Measurements from ENCODE around the gene APLP2. TPM values are rescaled to one million over a fixed set of nuclear protein-coding genes. Genes with fewer than 3 reads are reported as not detected.
"Not testable (repeated sequence)": the region's sequence is repeated elsewhere in the genome, so short reads cannot be mapped to it uniquely, and the experiment has no call there.

APLP2 gene
- total and polyA plus RNA-seq, 8 donors: 41.1 to 563 (median 147) TPM

DNA sequence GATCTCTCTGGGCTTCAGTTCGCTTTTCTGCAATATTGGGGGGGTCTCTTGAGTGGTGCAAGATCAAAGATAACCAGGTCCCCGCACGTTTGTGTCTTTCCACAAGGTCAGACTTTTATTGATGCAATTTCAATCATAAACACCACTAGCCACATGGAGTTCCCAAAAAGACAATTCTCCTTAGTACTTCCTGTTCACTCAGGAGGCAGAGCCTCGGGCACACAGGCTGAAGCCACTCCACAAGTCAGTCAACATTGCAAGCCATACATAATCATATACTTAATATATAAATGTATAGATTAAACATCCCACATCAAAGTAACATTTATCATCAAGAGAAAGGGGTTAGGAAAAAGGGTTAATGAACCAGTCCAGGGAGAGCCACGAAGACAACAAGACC lies 101.8 kb downstream of the APLP2 start:
- Histone ChIP-seq H3K4me3 (no peak overlapping the region), H3K27ac (no peak overlapping the region), H3K9me3 (peaks cover 0 to 12% (median 0%) of the 10 kb centered on the region in 4 donors), H3K4me1 (peaks cover 0 to 31% (median 5%) of the 10 kb centered on the region in 4 donors), H3K36me3 (no peaks in the 10 kb centered on the region), H3K27me3 (no peaks in the 10 kb centered on the region)
- intact Hi-C loops (cut with DNase I; ENCODE audit: low total_unique reads): no loop called here
- TF ChIP-seq, protein P1, sequence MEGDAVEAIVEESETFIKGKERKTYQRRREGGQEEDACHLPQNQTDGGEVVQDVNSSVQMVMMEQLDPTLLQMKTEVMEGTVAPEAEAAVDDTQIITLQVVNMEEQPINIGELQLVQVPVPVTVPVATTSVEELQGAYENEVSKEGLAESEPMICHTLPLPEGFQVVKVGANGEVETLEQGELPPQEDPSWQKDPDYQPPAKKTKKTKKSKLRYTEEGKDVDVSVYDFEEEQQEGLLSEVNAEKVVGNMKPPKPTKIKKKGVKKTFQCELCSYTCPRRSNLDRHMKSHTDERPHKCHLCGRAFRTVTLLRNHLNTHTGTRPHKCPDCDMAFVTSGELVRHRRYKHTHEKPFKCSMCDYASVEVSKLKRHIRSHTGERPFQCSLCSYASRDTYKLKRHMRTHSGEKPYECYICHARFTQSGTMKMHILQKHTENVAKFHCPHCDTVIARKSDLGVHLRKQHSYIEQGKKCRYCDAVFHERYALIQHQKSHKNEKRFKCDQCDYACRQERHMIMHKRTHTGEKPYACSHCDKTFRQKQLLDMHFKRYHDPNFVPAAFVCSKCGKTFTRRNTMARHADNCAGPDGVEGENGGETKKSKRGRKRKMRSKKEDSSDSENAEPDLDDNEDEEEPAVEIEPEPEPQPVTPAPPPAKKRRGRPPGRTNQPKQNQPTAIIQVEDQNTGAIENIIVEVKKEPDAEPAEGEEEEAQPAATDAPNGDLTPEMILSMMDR (IDR thresholded peaks at IDR 0.05): no peak
- TF ChIP-seq POLR2A (IDR thresholded peaks at IDR 0.05) (no peak), EP300 (IDR thresholded peaks at IDR 0.05) (no peak), POLR2AphosphoS5 (IDR thresholded peaks at IDR 0.05) (no peak)
- no peak for DNase-seq
- WGBS, 5 donors: 32 to 42% (median 38%) methylated on average over 5 of the region's 5 CpGs

DNA sequence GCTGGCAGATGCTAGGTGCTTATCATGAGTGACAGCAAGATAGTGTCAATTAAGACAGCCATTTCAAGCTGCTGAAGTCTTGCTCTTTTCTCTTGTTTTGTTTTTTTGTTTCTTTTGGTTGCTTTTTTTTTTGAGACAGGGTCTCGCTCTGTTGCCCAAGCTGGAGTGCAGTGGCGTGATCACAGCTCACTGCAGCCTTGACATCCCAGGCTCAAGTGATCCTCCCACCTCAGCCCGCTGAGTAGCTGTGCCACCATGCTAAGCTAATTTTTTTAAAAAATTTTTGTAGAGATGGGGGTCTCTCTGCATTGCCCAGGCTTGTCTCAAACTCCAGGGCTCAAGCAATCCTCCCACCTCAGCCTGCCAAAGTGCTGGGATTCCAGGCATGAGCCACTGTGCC lies 102.3 kb downstream of the APLP2 start:
- H3K27me3 ChIP-seq; H3K4me3 ChIP-seq; DNase-seq; intact Hi-C loops (cut with DNase I; ENCODE audit: low total_unique reads); H3K36me3 ChIP-seq; H3K27ac ChIP-seq: not testable (repeated sequence)
- peaks cover 0 to 12% (median 0%) of the 10 kb centered on the region in 4 donors for H3K9me3 ChIP-seq
- WGBS, 5 donors: 75 to 94% (median 83%) methylated on average over 3 of the region's 3 CpGs
- peaks cover 0 to 30% (median 5%) of the 10 kb centered on the region in 4 donors for H3K4me1 ChIP-seq

DNA sequence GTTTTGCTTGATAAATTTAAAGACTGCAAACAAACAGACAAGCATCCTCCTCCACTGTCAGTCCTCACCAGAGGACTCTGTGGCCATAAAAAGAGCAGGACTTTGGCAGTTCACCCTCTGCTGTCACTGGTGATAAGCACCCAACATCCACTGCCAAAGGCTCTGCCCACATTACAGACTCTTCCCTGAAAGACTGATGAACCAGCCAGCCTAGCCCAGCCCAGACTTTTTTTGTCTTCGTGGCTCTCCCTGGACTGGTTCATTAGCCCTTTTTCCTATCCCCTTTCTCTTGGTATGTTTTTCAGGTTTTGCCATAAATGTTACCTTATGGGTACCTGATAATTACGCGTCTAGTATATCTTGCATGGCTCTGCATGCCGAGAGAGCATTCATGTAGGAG lies 104.9 kb downstream of the APLP2 start:
- TF ChIP-seq EP300 (IDR thresholded peaks at IDR 0.05) (no peak), POLR2AphosphoS5 (IDR thresholded peaks at IDR 0.05) (no peak), POLR2A (IDR thresholded peaks at IDR 0.05) (no peak)
- TF ChIP-seq, protein P1 (IDR thresholded peaks at IDR 0.05): no peak
- WGBS, 5 donors: 90 to 98% (median 95%) methylated on average over 4 of the region's 4 CpGs
- Histone ChIP-seq H3K4me1 (peaks cover 11 to 40% (median 23%) of the 10 kb centered on the region in 4 donors), H3K27me3 (no peaks in the 10 kb centered on the region), H3K4me3 (no peak overlapping the region), H3K27ac (no peak overlapping the region), H3K36me3 (no peaks in the 10 kb centered on the region), H3K9me3 (peaks cover 0 to 12% (median 0%) of the 10 kb centered on the region in 4 donors)
- no peak for DNase-seq
- intact Hi-C loops (cut with DNase I; ENCODE audit: low total_unique reads): no loop called here

DNA sequence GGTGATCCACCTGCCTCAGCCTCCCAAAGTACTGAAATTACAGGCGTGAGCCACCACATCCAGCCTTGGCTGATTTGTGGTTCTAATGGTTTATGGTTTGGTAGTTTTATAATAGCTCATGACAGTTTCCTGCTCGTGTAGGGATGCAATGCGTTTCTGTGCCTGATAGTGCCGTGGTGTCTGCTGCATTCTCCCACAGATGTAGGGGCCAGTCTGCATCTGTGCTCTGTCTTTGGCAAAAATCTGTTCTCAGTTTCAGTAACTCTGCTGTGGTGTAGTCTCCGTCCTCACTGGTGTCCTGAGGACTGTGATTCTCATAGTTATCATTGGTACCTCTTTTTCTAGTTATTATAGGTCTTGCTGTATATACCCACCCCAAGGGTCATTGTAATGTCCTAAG lies 106.2 kb downstream of the APLP2 start:
- Histone ChIP-seq H3K9me3 (peaks cover 0 to 12% (median 0%) of the 10 kb centered on the region in 4 donors), H3K27ac (no peak overlapping the region), H3K36me3 (no peaks in the 10 kb centered on the region), H3K4me1 (peaks cover 24 to 42% (median 32%) of the 10 kb centered on the region in 4 donors), H3K27me3 (no peaks in the 10 kb centered on the region), H3K4me3 (no peak overlapping the region)
- WGBS, 5 donors: 72 to 89% (median 85%) methylated on average over 5 of the region's 5 CpGs
- intact Hi-C loops (cut with DNase I; ENCODE audit: low total_unique reads): no loop called here
- no peak for DNase-seq
- no peak for TF ChIP-seq EP300 (IDR thresholded peaks at IDR 0.05)
- no peak for TF ChIP-seq POLR2AphosphoS5 (IDR thresholded peaks at IDR 0.05)
- TF ChIP-seq, protein P1 (IDR thresholded peaks at IDR 0.05): no peak
- no peak for TF ChIP-seq POLR2A (IDR thresholded peaks at IDR 0.05)

DNA sequence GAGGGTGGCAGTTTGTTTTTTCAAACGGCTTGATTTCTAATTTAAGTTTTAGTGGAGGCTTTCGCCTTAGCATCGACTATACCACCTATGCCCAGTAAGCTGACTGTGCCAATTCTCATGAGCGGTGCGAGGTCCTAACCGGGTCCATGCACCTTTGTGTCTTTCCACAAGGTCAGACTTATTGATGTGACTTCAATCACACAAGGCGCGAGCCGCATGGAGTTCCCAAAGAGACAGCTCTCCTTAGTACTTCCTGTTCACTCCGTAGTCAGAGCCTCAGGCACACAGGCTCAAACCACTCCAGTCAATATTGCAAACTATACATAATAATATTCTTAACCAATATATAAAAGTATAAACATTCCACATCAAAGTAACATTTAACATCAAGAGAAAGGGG lies 108.1 kb downstream of the APLP2 start:
- 76 to 92% (median 92%) methylated on average over 10 of the region's 10 CpGs for WGBS, 5 donors
- intact Hi-C loops (cut with DNase I; ENCODE audit: low total_unique reads): no loop called here
- peak overlapping the region in 1 of 5 donors; percentile 75 for H3K27ac ChIP-seq
- TF ChIP-seq, protein P1 (IDR thresholded peaks at IDR 0.05): no peak
- TF ChIP-seq EP300 (IDR thresholded peaks at IDR 0.05): no peak
- TF ChIP-seq POLR2AphosphoS5 (IDR thresholded peaks at IDR 0.05): no peak
- no peak for TF ChIP-seq POLR2A (IDR thresholded peaks at IDR 0.05)
- H3K4me3 ChIP-seq: no peak overlapping the region
- H3K36me3 ChIP-seq: no peaks in the 10 kb centered on the region
- peaks cover 36 to 56% (median 41%) of the 10 kb centered on the region in 4 donors for H3K4me1 ChIP-seq
- DNase-seq: no peak
- no peaks in the 10 kb centered on the region for H3K27me3 ChIP-seq
- H3K9me3 ChIP-seq: peaks cover 0 to 12% (median 0%) of the 10 kb centered on the region in 4 donors
